ENCODE results near the gene PDE4C.
A peak's percentile ranks its signal among the peaks of the same experiment; 100 is the strongest.

Gene PDE4C

DNA sequence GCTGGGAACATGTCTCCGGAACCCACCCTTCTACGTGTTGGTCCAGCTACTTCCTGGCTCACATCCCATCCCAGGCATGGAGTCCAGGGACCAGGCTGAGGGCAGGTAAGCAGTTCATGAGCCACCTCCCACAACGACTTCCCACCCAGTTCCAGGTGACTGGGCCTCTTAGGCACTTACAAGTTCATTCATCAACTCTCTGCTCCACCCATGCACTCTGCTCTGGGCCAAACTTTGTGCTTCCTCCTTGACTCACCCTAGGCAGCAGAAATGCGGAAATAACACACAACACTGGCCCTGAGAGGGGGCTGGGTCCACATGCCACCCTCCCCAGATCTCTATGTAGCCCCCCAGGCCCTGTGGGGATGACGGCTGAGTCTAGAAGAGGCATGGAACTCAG is 27.5 kb upstream of the PDE4C start:
- DNase-seq, result no peak

DNA sequence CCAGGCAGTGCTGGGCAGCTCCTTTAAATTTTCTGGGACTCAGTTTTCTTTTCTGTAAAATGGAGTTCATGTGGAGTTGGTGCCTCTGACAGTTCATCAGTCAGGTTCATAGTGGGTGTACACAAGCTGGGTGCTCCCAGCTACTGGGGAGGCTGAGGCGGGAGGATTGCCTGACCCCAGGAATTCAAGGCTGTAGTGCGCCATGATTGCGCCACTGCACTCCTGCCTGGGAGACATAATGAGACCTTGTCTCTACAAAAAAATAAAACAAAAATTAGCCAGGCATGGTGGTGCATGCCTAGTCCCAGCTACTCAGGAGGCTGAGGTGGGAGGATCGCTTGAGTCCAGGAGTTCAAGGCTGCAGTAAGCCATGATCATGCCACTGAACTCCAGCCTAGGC is 26.9 kb upstream of the PDE4C start:
- DNase-seq, result no peak

DNA sequence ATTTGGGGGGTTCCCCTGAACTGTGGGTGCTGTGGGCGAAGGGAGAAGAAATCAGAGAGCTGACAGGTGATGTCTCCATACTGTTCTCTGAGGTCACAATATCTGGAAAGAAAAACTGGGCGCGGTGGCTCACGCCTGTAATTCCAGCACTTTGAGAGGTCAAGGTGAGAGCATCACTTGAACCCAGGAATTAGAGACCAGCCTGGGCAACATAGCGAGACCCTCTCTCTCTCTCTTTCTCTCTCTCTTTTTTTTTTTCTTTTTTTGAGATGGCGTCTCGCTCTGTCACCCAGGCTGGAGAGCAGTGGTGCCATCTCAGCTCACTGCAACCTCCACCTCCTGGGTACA is 26.1 kb upstream of the PDE4C start:
- DNase-seq, result no peak

- DNase-seq, result peak; percentile 34 to 45
These were observed 25.5 kb upstream of the PDE4C start for GRCh38 chr19:18251587-18252369.

DNA sequence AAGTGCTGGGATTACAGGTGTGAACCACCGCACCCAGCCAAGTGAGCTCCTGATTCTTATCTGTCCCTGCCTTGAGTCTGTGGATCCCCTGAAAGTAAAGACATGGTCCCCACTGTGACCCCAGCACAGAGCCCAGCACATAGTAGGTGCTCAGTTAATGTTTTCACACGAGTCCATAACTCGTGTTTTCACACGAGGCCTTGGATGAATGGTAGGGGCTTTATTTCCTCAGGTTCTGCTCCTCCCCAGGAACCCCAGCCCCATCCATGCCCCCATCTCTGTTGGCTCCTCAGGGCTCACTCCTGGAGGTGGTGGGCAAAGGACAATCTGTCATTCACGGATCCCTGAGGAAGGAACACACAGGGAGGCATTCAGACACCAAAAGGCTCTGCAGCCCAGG is 23.6 kb upstream of the PDE4C start:
- DNase-seq, result no peak

- DNase-seq, result no peak
These were observed 19.1 kb upstream of the PDE4C start for GRCh38 chr19:18245297-18245696.

GRCh38 chr19:18239303-18239702 is 13.1 kb upstream of the PDE4C start:
- no peak for DNase-seq

DNA sequence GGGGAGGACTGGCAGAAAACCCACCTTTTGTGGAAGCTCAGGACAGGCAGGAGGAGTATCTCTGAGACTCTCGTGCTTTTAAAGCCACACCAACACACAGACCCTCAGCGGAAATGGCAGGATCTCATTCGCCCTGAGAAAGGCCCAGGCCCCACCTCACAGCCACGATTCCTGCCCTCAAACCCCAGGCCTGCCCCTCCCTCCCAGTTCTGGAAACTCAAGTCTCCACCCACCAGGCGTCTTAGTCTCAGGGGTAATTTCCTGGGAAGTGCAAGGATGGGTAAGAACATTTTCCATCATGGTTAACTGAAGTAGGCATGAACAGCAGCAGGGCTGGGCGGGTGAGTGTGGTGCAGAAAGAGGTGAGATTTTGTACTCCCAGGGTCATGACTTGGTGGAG is 8.0 kb upstream of the PDE4C start:
- DNase-seq, result no peak

- DNase-seq, result no peak
These were observed 7.1 kb upstream of the PDE4C start for GRCh38 chr19:18233224-18233825.

- no peak for DNase-seq
These were observed 6.4 kb upstream of the PDE4C start for GRCh38 chr19:18232540-18233223.

- DNase-seq, result no peak
These were observed 5.5 kb upstream of the PDE4C start for GRCh38 chr19:18231775-18232174.

- DNase-seq, result no peak
These were observed 4.9 kb upstream of the PDE4C start for GRCh38 chr19:18230941-18231734.

DNA sequence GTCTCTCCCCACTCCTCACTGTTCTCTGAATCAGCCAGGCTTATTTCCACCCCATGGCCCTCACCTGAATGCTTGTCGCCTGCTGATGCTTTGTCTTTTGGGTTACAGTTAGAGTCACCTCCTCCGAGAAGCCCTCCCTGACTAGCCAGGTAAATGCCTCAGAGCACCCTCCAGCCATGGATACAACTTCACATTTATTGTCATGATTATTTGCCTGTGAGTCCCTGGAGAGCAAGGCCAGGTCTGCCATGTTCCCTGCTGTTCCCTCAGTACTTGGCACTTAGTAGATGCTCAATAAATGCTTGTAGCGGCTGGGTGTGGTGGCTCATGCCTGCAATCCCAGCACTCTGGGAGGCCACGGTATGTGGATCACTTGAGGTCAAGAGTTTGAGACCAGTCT is 3.7 kb upstream of the PDE4C start:
- DNase-seq, result no peak

DNA sequence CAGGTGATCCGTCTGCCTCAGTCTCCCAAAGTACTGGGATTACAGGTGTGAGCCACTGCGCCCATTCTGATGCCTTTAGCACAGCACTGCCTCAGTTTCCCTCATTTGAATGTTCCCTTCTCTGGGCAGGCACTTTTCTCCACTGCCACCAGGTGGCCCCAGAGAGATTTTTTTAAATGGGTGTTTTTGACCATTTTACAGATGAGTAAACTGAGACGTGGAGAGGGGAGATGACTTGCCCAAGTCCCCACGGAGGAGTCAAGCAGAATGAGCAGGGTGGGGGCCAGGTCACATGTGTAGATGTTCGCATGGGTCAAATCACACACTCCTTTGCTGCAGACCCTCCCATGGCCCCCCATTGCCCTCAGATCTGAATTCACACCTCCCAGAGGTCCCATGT is 3.2 kb upstream of the PDE4C start:
- DNase-seq, result no peak

DNA sequence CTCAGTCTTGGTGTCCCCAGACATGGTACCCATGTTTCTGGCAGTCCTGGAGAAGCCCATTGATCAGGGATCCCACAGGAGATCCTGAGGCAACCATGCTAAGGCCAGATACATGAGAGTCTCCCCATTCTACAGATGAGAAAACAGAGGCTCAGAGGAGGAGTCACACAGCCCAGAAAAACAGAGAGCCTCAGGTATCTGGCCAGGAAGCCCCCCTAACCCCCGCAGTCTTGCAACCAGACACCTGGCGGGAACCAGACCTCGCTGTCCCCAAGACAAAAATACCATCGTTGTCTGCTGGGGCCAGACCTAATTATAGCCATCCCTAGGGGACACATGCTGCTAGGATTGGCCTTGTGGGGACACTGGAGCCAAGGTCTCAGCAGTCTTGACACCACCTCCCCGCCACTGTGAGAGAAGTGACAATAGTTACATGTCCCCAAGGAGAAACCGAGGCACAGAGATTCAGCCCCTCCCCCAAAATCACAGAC is 1.6 kb upstream of the PDE4C start:
- no peak for DNase-seq

DNA sequence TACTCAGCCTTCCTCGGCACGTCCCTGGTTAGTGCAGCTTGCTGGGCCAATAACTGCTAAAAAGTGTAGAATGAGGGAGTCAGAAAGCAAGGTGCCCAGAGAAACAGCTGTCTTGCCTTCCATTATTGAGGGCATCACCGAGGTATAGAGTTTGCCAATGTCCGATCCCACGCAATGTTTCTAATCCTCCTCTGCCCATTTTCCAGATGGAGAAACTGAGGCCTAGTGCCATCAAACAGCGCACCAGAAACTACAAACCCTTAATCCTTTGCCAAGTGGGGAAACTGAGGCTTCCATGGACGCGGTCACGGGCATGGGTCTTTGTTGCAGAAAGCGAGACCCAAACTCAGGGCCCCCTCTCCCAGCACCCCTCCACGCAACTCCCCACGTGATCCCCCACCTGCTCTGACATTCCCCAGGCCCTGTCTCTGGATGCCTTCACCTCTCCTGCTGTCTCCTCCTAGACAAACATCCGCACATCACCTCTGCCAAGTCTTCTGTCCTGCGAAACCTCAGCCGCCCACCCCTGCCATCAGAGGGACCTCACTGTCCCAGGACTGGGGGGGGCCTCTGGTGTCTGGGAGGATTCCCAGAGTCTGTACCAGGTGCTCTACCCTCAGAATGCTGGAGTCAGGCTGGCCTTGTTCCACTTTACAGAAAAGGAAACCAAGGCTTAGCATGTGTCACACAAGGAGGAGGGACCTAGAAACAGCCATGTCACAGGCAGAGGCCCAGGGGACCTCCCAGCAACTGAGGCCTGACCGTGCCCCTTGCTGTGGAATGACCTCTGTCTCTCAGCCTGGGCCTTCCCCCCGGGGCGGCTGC is 930 bp upstream of the PDE4C start:
- DNase-seq, result no peak

- no peak for DNase-seq
These were observed 910 bp downstream of the PDE4C start for GRCh38 chr19:18225355-18225701.

- peak; percentile 62 to 89 for DNase-seq
These were observed 1.5 kb downstream of the PDE4C start for GRCh38 chr19:18224525-18225354.

DNA sequence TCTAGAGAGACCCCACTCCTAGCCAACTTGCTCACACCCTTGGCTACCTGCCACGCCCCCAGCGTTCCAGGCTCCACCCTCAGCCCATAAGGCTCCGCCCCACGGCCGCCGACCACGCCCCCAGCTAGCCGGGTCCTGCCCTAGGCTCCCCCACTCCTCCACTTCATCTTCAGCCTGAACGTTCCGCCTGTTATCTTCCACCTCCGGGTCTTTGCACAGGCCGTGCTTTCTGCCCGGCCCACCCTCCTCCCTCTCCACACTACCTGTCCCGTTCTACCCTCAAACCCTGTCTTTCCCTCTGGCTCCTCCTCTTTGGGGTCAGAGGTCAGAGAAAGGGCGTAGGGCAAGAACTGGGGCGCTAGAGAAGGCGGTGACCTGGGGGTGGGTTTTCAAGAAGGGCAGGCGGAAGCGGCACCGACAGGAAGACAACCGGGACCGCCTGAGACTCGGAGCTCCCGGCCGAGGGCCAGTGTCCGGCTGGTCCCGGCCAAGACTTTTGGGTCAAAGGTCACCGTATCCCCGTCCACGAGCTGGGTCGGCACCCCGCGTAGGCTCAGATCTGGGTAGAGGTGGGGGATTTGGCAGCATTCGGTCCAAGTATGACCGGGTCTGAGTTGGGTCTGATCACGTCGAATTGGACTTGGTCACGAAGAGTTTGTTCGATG is 2.2 kb downstream of the PDE4C start:
- DNase-seq, result no peak

DNA sequence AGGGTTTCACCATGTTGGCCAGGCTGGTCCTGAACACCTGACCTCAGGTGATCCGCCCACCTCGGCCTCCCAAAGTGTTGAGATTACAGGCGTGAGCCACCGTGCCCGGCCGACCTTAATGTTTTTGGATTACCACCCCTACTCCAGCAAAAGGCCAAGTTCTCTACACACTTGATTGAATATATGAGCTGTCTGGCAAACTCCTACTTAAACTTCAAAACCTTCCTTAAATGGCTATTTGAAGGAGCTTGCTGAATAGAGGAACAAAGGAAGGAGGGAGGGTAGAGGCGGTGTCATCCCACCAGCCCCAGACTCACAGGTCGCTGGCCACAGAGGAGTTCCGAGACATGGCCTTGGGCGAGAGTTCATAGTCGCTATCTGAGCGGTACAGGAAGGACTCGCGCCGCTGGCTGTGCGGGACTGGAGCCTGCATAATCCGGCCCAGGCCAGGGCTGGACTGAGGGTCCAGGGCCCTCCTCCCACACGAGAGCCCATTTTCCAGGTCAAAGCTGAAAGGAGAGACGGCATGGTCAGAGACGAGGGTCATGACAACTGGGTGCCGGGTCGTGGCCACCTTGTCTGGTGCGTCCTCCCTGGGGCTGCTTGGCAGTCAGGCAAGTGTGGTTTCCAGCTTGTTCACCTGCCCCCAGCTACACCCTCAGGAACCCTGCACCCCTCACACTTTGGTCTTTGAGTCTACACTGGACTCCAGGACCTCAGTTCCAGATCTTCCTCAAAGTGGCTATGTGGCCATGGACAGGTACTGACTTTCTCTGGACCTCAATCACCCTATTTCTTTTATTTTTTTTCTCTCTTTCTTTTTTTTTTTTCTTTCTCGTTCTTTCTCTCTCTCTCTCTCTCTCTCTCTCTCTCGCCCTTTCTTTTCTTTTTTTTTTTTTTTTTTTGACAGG is 4.2 kb downstream of the PDE4C start:
- no peak for DNase-seq

Measured in hippocampal formation (tissue), 2 donors.